Measurements from ENCODE around the gene CYRIA.

The CYRIA gene

DNA sequence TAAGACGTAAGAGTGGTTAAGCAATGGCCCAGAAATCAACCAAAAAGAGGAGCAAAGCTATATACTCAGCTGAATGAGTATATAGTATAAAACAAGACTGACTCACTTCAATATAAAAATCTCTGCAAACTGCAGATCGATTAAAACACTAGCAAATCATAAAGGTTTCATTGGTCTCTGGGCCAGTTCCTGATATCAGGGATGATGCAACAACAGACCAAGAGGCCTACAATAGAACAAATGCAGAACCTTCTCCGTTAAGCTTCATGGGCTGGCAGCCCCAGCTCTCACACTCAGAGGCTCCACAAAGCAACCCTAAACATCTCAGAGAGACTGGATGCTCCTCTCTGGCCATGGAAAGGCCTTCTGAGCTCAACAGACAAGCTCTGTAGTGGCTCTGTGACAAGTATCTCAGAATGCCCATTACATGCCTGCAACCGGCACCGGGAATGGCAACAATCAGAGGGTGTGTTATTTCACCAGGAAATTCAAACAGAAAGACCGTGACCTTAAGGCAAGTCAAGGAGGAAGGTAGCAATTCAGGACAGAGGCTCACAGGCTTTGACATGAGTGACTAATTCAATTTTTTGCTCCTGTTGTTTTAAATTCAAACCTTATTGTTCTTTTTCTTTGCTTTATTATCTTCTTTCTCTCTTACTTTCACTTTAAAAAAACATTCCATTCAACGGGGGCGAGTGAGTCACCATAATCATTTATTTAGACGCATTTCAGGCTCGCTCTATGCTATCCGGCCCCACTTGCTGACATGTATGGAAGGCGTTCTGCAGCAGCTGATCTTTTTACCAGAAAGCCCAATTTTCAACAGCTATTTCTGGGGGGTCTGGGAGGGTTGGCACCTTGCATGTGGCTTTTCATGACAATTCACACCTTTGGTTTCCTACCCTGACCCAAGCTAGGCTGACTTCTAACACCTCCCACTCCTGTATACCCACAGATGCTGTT is 15.1 kb downstream of the CYRIA start:
- DNase-seq (ENCODE audit: low spot score), result no peak

GRCh38 chr2:16649353-16650286 is 16.0 kb downstream of the CYRIA start:
- DNase-seq (ENCODE audit: low spot score), result no peak

- no peak for DNase-seq (ENCODE audit: low spot score)
These were observed 17.5 kb downstream of the CYRIA start for GRCh38 chr2:16647992-16648617.

DNA sequence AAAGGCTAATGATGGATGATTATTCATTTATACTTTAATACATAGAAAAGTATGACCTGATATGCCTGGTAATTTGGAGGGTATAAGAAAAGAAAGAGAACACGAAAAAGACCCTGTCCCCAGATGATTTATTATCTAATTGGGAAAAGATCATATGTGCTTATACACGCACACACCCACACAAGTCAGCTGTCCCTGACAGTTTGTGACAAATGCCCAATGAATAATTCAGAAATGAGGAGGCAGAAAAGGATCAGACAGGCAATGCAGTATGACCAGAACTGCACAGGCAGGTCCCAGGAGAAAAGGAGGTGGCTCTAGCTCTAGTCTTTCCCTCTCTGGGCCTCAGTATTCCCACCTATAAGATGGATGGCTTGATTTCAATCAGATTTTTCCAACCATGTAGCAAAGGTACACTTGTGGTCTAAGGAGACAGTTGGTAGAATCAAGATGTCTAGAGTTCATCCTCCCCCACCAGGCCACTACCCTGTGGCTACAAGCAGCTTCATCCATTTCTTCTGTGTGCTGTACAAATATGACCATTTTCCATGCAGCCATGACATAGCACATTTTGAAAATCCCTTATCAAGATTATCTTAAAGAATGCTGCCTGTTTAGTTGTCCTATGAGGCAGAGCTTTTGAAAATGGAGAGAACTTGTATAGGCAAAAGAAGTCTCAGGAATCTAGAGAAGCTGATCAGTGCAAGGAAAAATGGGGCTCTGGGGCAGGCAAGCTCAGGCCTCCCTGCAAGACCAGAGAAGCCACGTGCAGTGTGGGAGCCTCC is 19.7 kb downstream of the CYRIA start:
- no peak for DNase-seq (ENCODE audit: low spot score)

DNA sequence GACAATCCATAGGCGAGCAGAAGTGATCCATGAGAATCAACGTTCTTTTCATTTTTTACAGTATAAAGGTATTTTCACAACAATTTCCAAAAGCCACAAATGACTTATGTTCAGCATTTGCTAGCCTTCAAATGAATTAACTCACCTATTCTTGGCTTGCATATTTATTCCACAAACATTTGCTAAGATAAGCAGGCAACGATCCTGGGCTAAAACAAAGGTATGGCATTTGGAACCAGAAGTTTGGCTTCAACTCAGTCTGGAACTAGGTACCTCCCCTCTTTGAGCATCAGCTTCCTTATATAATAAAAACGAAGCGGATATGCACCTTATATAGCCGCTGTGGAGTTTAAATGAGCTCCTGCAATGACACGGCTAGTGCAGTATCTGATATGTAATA is 20.5 kb downstream of the CYRIA start:
- no peak for DNase-seq (ENCODE audit: low spot score)

GRCh38 chr2:16644221-16644925 is 21.3 kb downstream of the CYRIA start:
- DNase-seq (ENCODE audit: low spot score), result no peak

DNA sequence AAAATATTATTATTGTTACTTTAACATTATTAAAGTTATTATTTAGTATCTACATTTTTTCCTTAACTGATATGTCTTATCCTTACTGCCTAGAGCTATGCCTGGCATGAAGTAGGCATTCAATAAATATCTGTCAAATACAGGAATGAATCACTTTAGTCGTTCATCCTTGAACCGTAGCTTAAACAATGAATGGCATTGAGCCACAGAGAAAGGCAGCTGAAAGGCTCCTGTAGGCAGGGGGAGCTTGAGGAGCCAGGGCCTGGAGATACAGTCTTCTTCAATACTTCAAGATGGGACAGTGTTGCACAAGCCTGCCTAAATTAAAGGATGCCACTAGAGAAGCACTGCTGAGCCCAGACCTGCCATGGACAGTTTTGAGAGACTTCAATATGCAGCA is 22.5 kb downstream of the CYRIA start:
- no peak for DNase-seq (ENCODE audit: low spot score)

GRCh38 chr2:16642088-16642487 is 23.5 kb downstream of the CYRIA start:
- DNase-seq (ENCODE audit: low spot score), result no peak

- no peak for DNase-seq (ENCODE audit: low spot score)
These were observed 24.1 kb downstream of the CYRIA start for GRCh38 chr2:16641509-16641908.

- DNase-seq (ENCODE audit: low spot score), result no peak
These were observed 24.8 kb downstream of the CYRIA start for GRCh38 chr2:16640867-16641266.

DNA sequence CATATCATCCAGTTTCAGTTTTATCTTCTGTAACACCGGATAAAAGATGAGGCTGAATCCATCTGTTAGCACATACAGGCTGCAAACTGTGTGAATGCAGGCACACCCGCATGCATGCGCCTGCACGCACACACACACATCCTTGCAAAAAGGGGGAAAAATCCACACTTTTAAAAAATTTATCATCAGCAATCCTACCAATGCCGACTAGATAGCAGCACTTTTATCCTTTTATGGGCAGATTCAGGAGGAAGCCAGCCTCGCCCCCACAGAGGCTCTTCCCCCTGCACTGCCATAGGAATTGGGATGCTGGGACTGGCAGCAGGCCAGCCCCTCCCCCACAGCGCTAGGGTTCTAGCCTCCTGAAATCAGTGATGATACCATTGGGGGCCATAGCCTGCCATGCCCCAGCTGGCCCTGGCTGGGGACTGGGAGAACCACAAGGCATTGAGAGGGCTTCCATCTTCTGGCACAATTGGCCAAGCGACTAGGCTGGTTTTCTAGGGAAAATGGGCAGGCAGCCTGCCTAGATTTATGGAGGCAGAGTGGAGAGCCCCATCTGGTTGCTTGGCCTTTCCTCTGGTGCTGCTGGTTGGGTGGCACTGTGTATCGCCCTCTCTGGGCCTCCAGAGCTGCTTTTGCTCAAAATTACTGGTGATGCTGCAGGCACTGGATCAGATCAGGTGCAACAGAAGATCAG is 25.5 kb downstream of the CYRIA start:
- no peak for DNase-seq (ENCODE audit: low spot score)

GRCh38 chr2:16639431-16639830 is 26.2 kb downstream of the CYRIA start:
- DNase-seq (ENCODE audit: low spot score), result no peak

DNA sequence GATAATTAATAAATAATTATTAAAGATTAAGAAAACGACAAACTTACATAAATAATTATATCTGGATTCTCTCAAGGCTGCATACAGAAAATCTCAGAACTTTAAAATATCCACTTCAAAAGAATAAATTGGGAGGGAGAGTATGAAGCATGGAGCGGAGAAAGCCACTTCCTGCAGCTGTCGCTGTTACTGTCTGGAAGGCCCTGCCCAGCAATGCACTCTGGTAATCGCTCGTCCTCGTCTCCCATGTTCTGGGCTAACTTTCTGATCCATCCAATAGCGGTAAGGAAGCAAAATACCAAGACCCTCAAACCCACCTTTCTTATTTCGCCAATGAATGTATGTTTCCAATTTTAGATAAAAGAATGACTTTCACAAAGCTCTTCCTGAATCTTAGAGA is 26.7 kb downstream of the CYRIA start:
- no peak for DNase-seq (ENCODE audit: low spot score)

DNA sequence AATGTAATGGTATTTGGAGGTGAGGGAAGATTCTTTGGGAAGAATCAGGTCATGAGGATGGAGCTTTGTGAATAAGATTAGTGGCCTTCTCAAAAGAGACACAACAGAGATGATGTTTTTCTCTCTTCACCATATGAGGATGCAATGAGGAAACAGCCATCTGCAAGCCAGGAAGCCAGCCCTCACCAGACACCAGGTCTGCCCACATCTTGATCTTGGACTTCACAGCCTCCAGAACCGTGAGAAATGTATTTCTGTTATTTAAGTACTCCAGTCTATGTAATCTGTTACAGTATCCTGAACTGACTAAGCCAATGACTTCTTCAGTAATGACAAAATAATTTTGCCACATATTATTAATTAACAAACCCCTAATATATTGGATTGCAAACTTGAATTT is 28.3 kb downstream of the CYRIA start:
- no peak for DNase-seq (ENCODE audit: low spot score)

DNA sequence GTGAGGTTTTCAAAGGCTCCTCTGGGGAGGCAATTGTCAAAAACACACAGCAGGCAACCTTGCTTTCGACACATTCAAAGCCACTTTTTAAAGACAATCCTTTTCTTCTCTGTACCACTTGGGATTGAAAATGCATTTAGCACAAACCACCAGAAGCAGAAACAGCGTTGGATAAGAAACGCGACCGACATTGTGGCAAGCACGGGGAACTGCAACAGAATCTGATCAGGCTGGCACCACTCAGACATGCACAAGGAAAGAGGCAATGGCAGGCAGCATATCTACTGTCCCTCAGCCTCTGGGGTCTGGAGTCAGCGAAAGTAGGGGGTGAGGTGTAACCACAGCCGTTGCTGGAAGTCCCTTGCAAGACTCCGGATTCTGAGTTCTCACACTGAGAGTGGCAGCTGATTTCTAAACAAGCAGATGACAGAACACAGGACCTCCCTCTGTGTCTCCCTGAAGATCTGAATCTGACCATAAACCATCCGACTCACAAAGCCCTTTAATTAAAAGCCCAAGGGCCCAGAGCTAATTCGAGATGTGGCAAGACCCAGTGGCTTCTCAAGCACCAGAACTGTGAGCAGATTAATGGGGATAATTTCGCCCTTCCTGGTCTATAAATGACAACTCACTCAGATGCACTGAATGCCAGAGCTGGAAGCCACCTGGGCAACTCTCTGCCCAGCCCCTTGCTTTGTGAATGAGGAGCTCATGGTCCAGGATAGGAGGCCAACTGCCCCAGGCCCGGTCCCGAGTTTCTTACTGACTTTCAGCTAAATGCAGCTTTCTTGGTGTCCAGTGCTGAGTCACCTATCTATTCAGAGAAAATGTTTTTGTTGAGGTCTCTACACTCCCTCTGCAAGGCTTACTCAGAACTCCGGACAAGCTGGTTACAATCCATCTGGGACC is 29.6 kb downstream of the CYRIA start:
- no peak for DNase-seq (ENCODE audit: low spot score)

- DNase-seq (ENCODE audit: low spot score), result no peak
These were observed 31.8 kb downstream of the CYRIA start for GRCh38 chr2:16633621-16634430.

DNA sequence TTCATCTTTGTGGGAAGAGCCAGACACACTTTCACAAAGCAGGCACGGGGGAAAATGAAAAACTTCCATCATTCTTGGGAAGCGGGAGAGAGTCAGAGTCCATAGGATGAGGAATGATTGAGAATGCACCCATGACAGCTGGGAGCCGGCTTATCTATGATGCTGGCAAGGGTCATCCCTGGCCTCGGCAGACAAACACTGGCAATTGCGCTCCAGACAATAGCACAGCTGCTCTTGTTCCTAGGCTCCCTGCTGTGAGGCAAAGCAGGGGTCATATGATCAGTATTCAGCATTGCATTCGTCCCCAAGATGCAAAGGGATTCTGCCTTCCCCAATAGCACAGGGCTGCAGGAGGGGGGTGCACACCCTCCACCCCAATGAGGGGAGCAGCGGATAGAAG is 33.0 kb downstream of the CYRIA start:
- DNase-seq (ENCODE audit: low spot score), result no peak

DNA sequence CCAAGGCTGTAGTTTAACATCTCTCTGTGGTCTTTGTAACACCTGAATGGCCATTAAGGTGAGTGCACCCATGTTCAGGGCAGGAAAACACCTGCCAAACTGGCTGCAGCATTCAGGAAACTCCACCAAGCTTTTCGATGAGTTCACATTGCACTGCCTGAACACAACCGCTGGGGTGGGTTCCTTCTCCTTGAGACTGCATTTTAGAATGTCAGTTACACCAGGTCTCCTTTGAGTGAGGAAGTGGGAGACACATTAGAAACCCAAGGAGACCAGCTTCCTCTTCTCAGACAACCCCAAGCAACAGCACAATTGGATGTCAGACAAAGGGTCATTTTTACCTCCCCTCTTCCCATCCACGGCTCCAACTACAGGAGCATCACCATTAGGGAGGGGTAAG is 35.2 kb downstream of the CYRIA start:
- DNase-seq (ENCODE audit: low spot score), result no peak

Measured in cerebellar cortex (tissue), 1 donor.